GM23338 (cell line): ENCODE data around the gene OPRL1. TPM values are rescaled to one million over a fixed set of nuclear protein-coding genes. Genes with fewer than 3 reads are reported as not detected.

Source experiments
- ATAC-seq: fragments of 200-7000 bp; cut with Tn5 transposase; 3 replicates; pipeline ENCODE4 v1.9.1; 2020
- DNase-seq: peaks from one replicate; pipeline ENCODE4 v3.0.0-alpha.2; 2015; ENCODE audit warnings: low spot score
- H2AFZ ChIP-seq: fragments of 200-600 bp; sonication (generic); 2 replicates; pipeline ENCODE4 v1.8.0; 2016; ENCODE audit warnings: antibody characterized with exemption, mild to moderate bottlenecking, moderate library complexity
- H3F3A ChIP-seq: fragments of 200-600 bp; sonication (generic); replicated peaks from 2 replicates; pipeline ENCODE4 v1.8.0; 2017; ENCODE audit warnings: antibody characterized with exemption, mixed run types, low read depth
- H3K27ac ChIP-seq: fragments of 200-600 bp; sonication (generic); 2 replicates; pipeline ENCODE4 v1.6.1; 2016; ENCODE audit warnings: low read depth
- H3K27me3 ChIP-seq: fragments of 200-600 bp; sonication (generic); 2 replicates; pipeline ENCODE4 v1.8.0; 2016; ENCODE audit warnings: mild to moderate bottlenecking, mixed run types, moderate library complexity; ENCODE audit not compliant: insufficient read depth
- H3K36me3 ChIP-seq: fragments of 200-600 bp; sonication (generic); 2 replicates; pipeline ENCODE4 v1.8.0; 2016; ENCODE audit warnings: mild to moderate bottlenecking; ENCODE audit not compliant: insufficient read depth
- H3K4me1 ChIP-seq: fragments of 200-600 bp; sonication (generic); 2 replicates; pipeline ENCODE4 v1.8.0; 2016; ENCODE audit warnings: mild to moderate bottlenecking, moderate library complexity; ENCODE audit not compliant: insufficient read depth
- H3K4me2 ChIP-seq: fragments of 200-600 bp; sonication (generic); 2 replicates; pipeline ENCODE4 v1.7.1; 2017; ENCODE audit warnings: mixed run types
- H3K4me3 ChIP-seq: fragments of 200-600 bp; sonication (generic); 2 replicates; pipeline ENCODE4 v1.6.1; 2016; ENCODE audit warnings: mixed run types
- H3K79me2 ChIP-seq: fragments of 200-600 bp; sonication (generic); replicated peaks from 2 replicates; pipeline ENCODE4 v1.8.0; 2017; ENCODE audit warnings: mild to moderate bottlenecking; ENCODE audit not compliant: insufficient read depth
- H3K9me2 ChIP-seq: fragments of 200-600 bp; sonication (generic); 2 replicates; pipeline ENCODE4 v1.8.0; 2017; ENCODE audit not compliant: insufficient read depth
- H4K20me1 ChIP-seq: fragments of 200-600 bp; sonication (generic); replicated peaks from 2 replicates; pipeline ENCODE4 v1.8.0; 2017; ENCODE audit warnings: mild to moderate bottlenecking; ENCODE audit not compliant: insufficient read depth
- H3K27ac Mint-ChIP-seq: 2 replicates; pipeline ENCODE4 v1.8.0; 2020; ENCODE audit warnings: inconsistent platforms, mild to moderate bottlenecking, moderate library complexity, mixed read lengths
- H3K27me3 Mint-ChIP-seq: 3 replicates; pipeline ENCODE4 v1.8.0; 2022; ENCODE audit warnings: low read depth, mild to moderate bottlenecking, moderate library complexity, mixed read lengths, inconsistent platforms; ENCODE audit not compliant: insufficient read depth, poor library complexity
- H3K36me3 Mint-ChIP-seq: 3 replicates; pipeline ENCODE4 v1.8.0; 2021; ENCODE audit warnings: low read depth, mild to moderate bottlenecking, inconsistent platforms, moderate library complexity, mixed read lengths
- H3K4me1 Mint-ChIP-seq: 3 replicates; pipeline ENCODE4 v1.8.0; 2020; ENCODE audit warnings: mild to moderate bottlenecking, inconsistent platforms, mixed read lengths
- H3K4me3 Mint-ChIP-seq: 3 replicates; pipeline ENCODE4 v1.8.0; 2021; ENCODE audit warnings: moderate library complexity, mild to moderate bottlenecking, inconsistent platforms, mixed read lengths
- H3K9me3 Mint-ChIP-seq: 3 replicates; pipeline ENCODE4 v1.8.0; 2020; ENCODE audit warnings: moderate library complexity, mild to moderate bottlenecking, inconsistent platforms, mixed read lengths
- CREB1 ChIP-seq: fragments of 250-450 bp; sonication (Bioruptor Pico); IDR thresholded peaks from 2 replicates; pipeline ENCODE4 v1.5.0; 2020; ENCODE audit warnings: low read depth, mild to moderate bottlenecking, moderate library complexity
- ETS1 ChIP-seq: IDR thresholded peaks from 2 replicates; pipeline ENCODE4 v1.6.1; 2016; ENCODE audit warnings: antibody characterized with exemption
- EZH2 ChIP-seq: fragments of 200-600 bp; sonication (generic); IDR thresholded peaks from one replicate; pipeline ENCODE4 v1.8.0; 2017; ENCODE audit warnings: antibody characterized with exemption, mild to moderate bottlenecking, low read depth; ENCODE audit not compliant: unreplicated experiment
- EZH2phosphoT487 ChIP-seq: fragments of 200-600 bp; sonication (generic); IDR thresholded peaks from one replicate; pipeline ENCODE4 v1.8.1; 2018; ENCODE audit warnings: antibody characterized with exemption; ENCODE audit not compliant: unreplicated experiment
- JUNB ChIP-seq: IDR thresholded peaks from one replicate; pipeline ENCODE4 v1.6.1; 2016; ENCODE audit warnings: antibody characterized with exemption; ENCODE audit not compliant: unreplicated experiment
- NANOG ChIP-seq: IDR thresholded peaks from 2 replicates; pipeline ENCODE4 v1.6.1; 2016; ENCODE audit warnings: antibody characterized with exemption, borderline replicate concordance
- POLR2AphosphoS5 ChIP-seq: IDR thresholded peaks from 2 replicates; pipeline ENCODE4 v1.6.1; 2016; ENCODE audit warnings: antibody characterized with exemption, low read depth
- REST ChIP-seq: IDR thresholded peaks from one replicate; pipeline ENCODE4 v1.6.1; 2018; ENCODE audit warnings: antibody characterized with exemption; ENCODE audit not compliant: unreplicated experiment
- STAT1 ChIP-seq: IDR thresholded peaks from one replicate; pipeline ENCODE4 v1.6.1; 2016; ENCODE audit warnings: antibody characterized with exemption; ENCODE audit not compliant: unreplicated experiment
- ZNF114 ChIP-seq: fragments of 250-450 bp; sonication (Bioruptor Pico); IDR thresholded peaks from 2 replicates; pipeline ENCODE4 v1.5.0; 2020; ENCODE audit warnings: mild to moderate bottlenecking, moderate library complexity
- ZNF462 ChIP-seq: fragments of 250-450 bp; sonication (Bioruptor Pico); IDR thresholded peaks from 2 replicates; pipeline ENCODE4 v1.5.0; 2020; ENCODE audit warnings: mild to moderate bottlenecking, moderate library complexity
- polyA plus RNA-seq: library from polyadenylated mRNA; unstranded; fragments of >200 nt; fragmentation: Nextera tagmentation; extraction: Ambion mirVana; gene quantifications from 2 replicates; pipeline ENCODE4 v1.2.1, GENCODE V29; 2016
- total RNA-seq: library from RNA; depleted of rRNA; stranded (reverse); fragments of >200 nt; shearing (Covaris generic); gene quantifications from 2 replicates; pipeline ENCODE4 v1.2.3, GENCODE V29; 2014

The OPRL1 gene
- total and polyA plus RNA-seq, 2 experiments from 2014 or later, result 0.27 to 1.1 TPM

- TF ChIP-seq ZNF462 (no peak), POLR2AphosphoS5 (no peak), STAT1 (no peak), ETS1 (no peak), EZH2 (no peak), NANOG (no peak), EZH2phosphoT487 (no peak), JUNB (no peak), CREB1 (CRISPR knock-in tag) (no peak), ZNF114 (CRISPR knock-in tag) (no peak)
These were observed 20.1 kb downstream of the OPRL1 start (continued) for GRCh38 chr20:64099880-64100565.

GRCh38 chr20:64100566-64100888 is 20.6 kb downstream of the OPRL1 start:
- Mint-ChIP-seq H3K27ac (no peak overlapping the region), H3K9me3 (peaks cover 8% of the 10 kb centered on the region), H3K4me1 (peaks cover 11% of the 10 kb centered on the region), H3K27me3 (peaks cover 29% of the 10 kb centered on the region), H3K4me3 (no peak overlapping the region), H3K36me3 (peaks cover 4% of the 10 kb centered on the region; the same call in 2 of the 3 replicates)
- no peak for ATAC-seq
- Histone ChIP-seq H3K4me2 (no peak overlapping the region), H3K9me2 (no peaks in the 10 kb centered on the region), H3K4me1 (no peaks in the 10 kb centered on the region), H3K79me2 (no peaks in the 10 kb centered on the region), H3K4me3 (no peak overlapping the region), H3K27ac (no peak overlapping the region), H3K27me3 (peaks cover 17% of the 10 kb centered on the region), H4K20me1 (no peaks in the 10 kb centered on the region), H3K36me3 (no peaks in the 10 kb centered on the region), H3F3A (peaks cover 7% of the 10 kb centered on the region), H2AFZ (no peak overlapping the region)
- no peak for DNase-seq
- no peak for TF ChIP-seq EZH2phosphoT487
- no peak for TF ChIP-seq CREB1 (CRISPR knock-in tag)
- TF ChIP-seq STAT1, result no peak
- no peak for TF ChIP-seq REST
